ENCODE data around the gene TSPAN7.

DNA sequence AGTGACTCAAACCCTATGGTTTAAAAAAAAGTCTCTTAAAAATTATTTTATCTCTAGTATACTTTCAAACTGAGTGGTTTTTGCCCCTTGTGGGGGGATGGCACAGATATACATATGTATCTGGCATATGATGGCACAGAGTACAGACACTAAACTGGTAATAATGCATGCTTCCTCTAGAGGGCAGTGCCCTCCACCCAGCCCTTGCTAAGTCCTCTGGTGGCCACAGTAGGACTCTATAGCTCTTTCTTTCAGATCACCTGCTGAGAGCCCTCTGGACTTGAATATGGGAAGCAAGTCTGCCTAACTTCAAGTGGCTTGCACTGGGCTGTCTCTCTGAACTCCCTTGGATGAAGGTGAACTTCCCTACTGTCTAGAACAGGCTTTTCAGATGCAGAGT, 66.3 kb downstream of the TSPAN7 start:
- TF ChIP-seq POLR2A (IDR thresholded peaks at IDR 0.05; ENCODE audit: low read length) (no peak), GATA1 (IDR thresholded peaks at IDR 0.05; ENCODE audit: low read depth, low read length) (no peak)
